Limb (tissue), 2 donors: Measurements from ENCODE around the gene UNC13C.
"Not testable (repeated sequence)": the region's sequence is repeated elsewhere in the genome, so short reads cannot be mapped to it uniquely, and the experiment has no call there.

Experiments
- DNase-seq, 2 donors: peaks; one replicate each; pipeline ENCODE4 v3.0.0-alpha.2; 2016; ENCODE audit errors: extremely low spot score in 2 of 2

UNC13C gene

GRCh38 chr15:54298396-54298795 lies 320.2 kb downstream of the UNC13C start:
- DNase-seq, result no peak

GRCh38 chr15:54304321-54304720 lies 326.1 kb downstream of the UNC13C start:
- no peak for DNase-seq

GRCh38 chr15:54305138-54305537 lies 326.9 kb downstream of the UNC13C start:
- no peak for DNase-seq

- DNase-seq, result no peak
These were observed 329.1 kb downstream of the UNC13C start for GRCh38 chr15:54307252-54307902.

GRCh38 chr15:54307926-54308325 lies 329.7 kb downstream of the UNC13C start:
- DNase-seq, result no peak

- no peak for DNase-seq
These were observed 334.3 kb downstream of the UNC13C start for GRCh38 chr15:54312528-54312927.

GRCh38 chr15:54321426-54321825 lies 343.2 kb downstream of the UNC13C start:
- no peak for DNase-seq

GRCh38 chr15:54322341-54322740 lies 344.1 kb downstream of the UNC13C start:
- DNase-seq, result no peak

GRCh38 chr15:54345301-54345700 lies 367.1 kb downstream of the UNC13C start:
- no peak for DNase-seq

- DNase-seq, result no peak
These were observed 367.6 kb downstream of the UNC13C start for GRCh38 chr15:54345827-54346226.

GRCh38 chr15:54347082-54347827 lies 369.0 kb downstream of the UNC13C start:
- DNase-seq, result no peak

- DNase-seq, result no peak
These were observed 375.5 kb downstream of the UNC13C start for GRCh38 chr15:54353726-54354125.

GRCh38 chr15:54354341-54354740 lies 376.1 kb downstream of the UNC13C start:
- DNase-seq, result no peak

- DNase-seq, result peak in 1 of 2 donors; percentile 28
These were observed 386.7 kb downstream of the UNC13C start for GRCh38 chr15:54364961-54365360.

- no peak for DNase-seq
These were observed 395.1 kb downstream of the UNC13C start for GRCh38 chr15:54373332-54373731.

- DNase-seq, result peak in 1 of 2 donors; percentile 42
These were observed 396.1 kb downstream of the UNC13C start for GRCh38 chr15:54374184-54374952.

- no peak for DNase-seq
These were observed 409.6 kb downstream of the UNC13C start for GRCh38 chr15:54387799-54388198.

- no peak for DNase-seq
These were observed 410.5 kb downstream of the UNC13C start for GRCh38 chr15:54388746-54389145.

- DNase-seq, result no peak
These were observed 432.2 kb downstream of the UNC13C start for GRCh38 chr15:54410481-54410880.

- no peak for DNase-seq
These were observed 445.9 kb downstream of the UNC13C start for GRCh38 chr15:54424171-54424570.

- DNase-seq, result no peak
These were observed 450.4 kb downstream of the UNC13C start for GRCh38 chr15:54428596-54428995.

GRCh38 chr15:54450288-54450687 lies 472.0 kb downstream of the UNC13C start:
- DNase-seq, result not testable (repeated sequence)
